Astrocyte of the cerebellum (primary cell): ENCODE measurements around the gene TMEM9B.

ENCODE experiments used
- DNase-seq: peaks from one replicate; pipeline ENCODE4 v3.0.0-alpha.2; 2011; ENCODE audit warnings: low read depth
- H3K4me3 ChIP-seq: 2 replicates; pipeline ENCODE4 v1.5.1; 2011; ENCODE audit warnings: mild to moderate bottlenecking, low read depth, low read length, moderate library complexity
- in situ Hi-C: cut with HindIII; loops from 2 replicates; pipeline ENCODE4 v1.10.0; 2017; ENCODE audit warnings: low sequenced_read_pairs
- TF ChIP-seq, protein P1 (sequence below): IDR thresholded peaks from 2 replicates; pipeline ENCODE4 v1.5.1; 2012; ENCODE audit warnings: low read length, low read depth, moderate library complexity, mild to moderate bottlenecking; ENCODE audit errors: missing control alignments

Gene TMEM9B

DNA sequence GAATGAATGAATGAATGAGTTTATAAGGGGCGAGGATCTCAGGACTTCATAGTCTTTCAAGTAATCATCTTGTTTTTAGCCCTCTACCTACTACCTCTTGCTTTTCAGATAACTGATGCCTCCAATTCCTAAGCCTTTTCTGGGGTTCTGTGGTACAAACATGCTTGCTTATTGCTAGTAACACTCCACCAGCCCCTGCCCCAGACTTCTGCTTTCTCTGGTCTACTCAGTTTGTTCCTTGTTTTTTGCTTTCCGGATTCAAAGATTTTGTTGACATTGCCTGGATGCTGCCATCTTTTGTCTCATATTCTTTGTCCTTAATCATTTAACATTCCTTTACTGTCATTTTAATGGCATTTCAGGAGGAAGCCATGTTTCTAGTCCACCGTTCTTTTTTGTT, 8.9 kb upstream of the TMEM9B start:
- TF ChIP-seq, protein P1, sequence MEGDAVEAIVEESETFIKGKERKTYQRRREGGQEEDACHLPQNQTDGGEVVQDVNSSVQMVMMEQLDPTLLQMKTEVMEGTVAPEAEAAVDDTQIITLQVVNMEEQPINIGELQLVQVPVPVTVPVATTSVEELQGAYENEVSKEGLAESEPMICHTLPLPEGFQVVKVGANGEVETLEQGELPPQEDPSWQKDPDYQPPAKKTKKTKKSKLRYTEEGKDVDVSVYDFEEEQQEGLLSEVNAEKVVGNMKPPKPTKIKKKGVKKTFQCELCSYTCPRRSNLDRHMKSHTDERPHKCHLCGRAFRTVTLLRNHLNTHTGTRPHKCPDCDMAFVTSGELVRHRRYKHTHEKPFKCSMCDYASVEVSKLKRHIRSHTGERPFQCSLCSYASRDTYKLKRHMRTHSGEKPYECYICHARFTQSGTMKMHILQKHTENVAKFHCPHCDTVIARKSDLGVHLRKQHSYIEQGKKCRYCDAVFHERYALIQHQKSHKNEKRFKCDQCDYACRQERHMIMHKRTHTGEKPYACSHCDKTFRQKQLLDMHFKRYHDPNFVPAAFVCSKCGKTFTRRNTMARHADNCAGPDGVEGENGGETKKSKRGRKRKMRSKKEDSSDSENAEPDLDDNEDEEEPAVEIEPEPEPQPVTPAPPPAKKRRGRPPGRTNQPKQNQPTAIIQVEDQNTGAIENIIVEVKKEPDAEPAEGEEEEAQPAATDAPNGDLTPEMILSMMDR, result no peak
- no peak overlapping the region for H3K4me3 ChIP-seq
- no peak for DNase-seq
- in situ Hi-C loops, result no loop called here

DNA sequence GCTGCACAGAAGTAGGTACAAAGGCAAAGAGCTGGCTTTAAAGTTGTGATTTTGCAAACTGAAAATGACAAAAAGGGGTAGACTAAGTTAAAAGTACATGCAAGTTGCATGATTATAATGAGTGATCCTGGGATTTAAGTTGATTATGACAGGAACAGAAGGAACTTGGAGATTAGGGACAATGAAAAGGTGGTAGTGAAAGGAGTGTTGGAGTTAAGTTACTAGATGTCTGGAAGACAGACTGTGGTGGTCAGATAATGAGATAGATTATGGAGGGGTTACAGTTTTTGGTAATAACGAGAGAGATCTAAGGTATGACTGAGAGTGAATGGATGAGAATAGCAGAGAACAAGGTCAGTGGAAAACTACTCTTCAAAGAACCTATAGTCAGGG, 7.7 kb upstream of the TMEM9B start:
- H3K4me3 ChIP-seq, result no peak overlapping the region
- TF ChIP-seq, protein P1, result no peak
- no peak for DNase-seq
- in situ Hi-C loops, result no loop called here

DNA sequence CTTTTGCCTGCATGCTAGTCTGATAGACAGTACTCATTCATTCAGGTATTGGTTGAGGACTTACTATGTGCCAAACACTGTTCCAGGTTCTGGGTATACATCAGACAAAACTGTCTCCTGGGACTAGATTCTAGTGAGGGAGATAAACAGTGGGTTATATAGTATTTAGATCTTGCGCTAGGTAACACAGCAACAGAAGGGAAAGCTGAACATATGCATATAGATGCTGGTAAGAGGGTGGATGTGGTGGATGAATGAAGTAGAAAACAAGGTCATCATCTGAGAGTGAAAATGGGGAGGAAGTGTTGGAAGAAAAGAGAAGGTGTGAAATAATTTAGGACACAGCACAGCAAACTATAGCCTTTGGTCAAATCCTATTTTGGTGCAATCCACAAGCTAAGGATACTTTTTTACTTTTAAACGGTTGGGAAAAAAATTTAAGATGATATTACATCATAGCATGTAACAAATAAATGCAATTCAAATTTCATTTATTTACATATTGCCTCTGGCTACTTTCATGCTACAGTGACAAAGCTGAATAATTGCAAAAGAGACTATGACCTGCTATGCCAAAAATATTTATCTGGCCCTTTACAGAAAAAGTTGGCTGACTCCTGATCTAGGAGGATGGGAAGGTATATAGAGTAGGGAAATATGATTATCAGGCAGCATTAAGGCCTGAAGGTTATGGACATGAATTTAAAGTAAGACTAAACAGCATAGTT, 7.1 kb upstream of the TMEM9B start:
- TF ChIP-seq, protein P1, result no peak
- DNase-seq, result no peak
- H3K4me3 ChIP-seq, result no peak overlapping the region
- in situ Hi-C loops, result no loop called here

DNA sequence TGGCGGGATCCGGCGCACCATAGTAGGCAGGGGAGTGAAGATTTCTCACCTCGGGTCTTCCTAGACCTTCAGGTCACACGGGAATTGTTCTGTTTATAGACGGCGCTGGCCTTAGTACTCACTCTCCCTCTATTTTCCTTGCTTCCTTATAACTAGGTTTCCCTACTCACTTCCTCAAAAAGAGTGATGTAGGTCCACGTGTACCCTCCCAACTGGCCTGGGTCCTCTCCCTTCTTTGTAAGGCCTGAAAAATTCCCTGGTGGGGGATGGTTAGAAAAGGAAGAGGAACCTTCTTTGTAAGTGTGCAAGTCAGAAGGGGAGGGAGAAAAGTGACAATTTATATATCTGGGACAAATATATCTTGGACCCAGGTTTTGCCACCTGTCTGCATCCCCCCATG, 2.9 kb upstream of the TMEM9B start:
- in situ Hi-C loops, result no loop called here
- DNase-seq, result no peak
- H3K4me3 ChIP-seq, result no peak overlapping the region
- TF ChIP-seq, protein P1, result no peak

DNA sequence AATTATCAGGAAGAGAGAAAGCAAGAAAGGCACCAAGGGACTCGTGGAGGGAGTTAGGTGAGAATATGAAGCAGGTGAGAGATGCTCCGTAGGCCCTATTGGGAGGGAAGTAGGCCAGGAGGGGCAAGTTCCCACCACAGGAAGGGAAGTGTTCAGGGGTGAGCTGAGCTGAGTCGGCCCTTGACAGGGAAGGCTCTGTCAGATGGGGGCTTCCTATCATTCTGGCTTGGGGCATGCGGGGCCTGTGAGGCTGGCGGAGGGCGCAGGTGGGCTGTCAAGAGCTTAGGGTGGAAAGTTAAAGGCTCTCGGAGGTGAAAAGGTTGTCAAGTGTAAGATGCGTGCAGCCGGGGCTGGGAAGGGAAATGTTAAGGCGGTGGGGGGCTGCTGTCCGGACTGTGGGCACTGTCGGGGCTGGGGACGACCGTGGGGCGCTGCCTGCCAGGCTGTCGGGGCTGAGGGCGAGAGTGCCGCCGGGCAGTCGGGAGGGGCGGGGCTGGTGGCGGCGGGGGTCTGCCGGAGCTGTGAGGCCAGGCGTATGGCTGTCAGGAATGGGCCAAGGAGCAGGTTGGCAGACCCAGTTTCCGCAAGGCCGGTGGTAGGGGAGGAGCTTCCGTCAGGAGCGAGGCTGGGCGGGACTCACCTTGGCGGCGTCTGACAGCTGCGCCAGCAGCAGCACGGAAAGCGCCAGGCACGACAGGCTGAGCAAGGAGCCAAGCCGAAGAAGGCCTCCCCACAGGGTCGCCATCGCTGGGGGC, 496 bp downstream of the TMEM9B start:
- peak; percentile 4 for DNase-seq
- H3K4me3 ChIP-seq, result peak overlapping the region; percentile 81
- in situ Hi-C loops, result no loop called here
- TF ChIP-seq, protein P1, result no peak

DNA sequence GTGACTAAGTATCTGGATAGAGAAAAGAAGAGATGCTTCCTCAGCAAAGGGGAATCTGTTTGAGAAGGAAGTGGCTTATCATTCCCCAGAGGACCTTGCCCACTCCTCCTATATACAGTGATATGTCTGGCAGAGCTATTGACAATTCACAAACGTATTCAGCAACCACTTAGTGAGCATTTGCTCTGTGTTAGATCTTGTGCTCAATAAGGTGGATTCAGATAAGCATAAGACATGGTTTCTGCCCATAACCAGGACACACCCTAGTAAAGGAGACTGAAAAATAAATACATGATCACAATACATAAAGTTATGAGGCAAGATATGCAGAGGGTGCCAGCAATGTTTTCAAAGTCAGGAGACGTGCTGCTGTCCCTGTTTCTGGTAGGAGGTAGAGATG, 1.4 kb downstream of the TMEM9B start:
- TF ChIP-seq, protein P1, result no peak
- in situ Hi-C loops, result no loop called here
- H3K4me3 ChIP-seq, result peak overlapping the region; percentile 81
- DNase-seq, result no peak
